Neural progenitor cell (in vitro differentiated cells): ENCODE measurements around the gene CFAP61. TPM values are rescaled to one million over a fixed set of nuclear protein-coding genes. Genes with fewer than 3 reads are reported as not detected.

Experiments used
- DNase-seq: peaks from one replicate; pipeline ENCODE4 v3.0.0-alpha.2; 2016; ENCODE audit warnings: low spot score
- H2AFZ ChIP-seq: fragments of 200-600 bp; sonication (generic); replicated peaks from 2 replicates; pipeline ENCODE4 v1.6.1; 2016; ENCODE audit warnings: antibody characterized with exemption
- H3F3A ChIP-seq: fragments of 200-600 bp; sonication (generic); 2 replicates; pipeline ENCODE4 v1.6.1; 2016; ENCODE audit warnings: antibody characterized with exemption, low read depth
- H3K27ac ChIP-seq: fragments of 200-600 bp; sonication (generic); 2 replicates; pipeline ENCODE4 v1.5.1; 2016; ENCODE audit warnings: mild to moderate bottlenecking
- H3K27me3 ChIP-seq: fragments of 200-600 bp; sonication (generic); 2 replicates; pipeline ENCODE4 v1.6.1; 2016; ENCODE audit warnings: mild to moderate bottlenecking, moderate library complexity
- H3K36me3 ChIP-seq: fragments of 200-600 bp; sonication (generic); 2 replicates; pipeline ENCODE4 v1.5.1; 2016
- H3K4me1 ChIP-seq: fragments of 200-600 bp; sonication (generic); 2 replicates; pipeline ENCODE4 v1.6.1; 2016; ENCODE audit warnings: mixed run types
- H3K4me2 ChIP-seq: fragments of 200-600 bp; sonication (generic); 2 replicates; pipeline ENCODE4 v1.6.1; 2016
- H3K4me3 ChIP-seq: fragments of 200-600 bp; sonication (generic); 2 replicates; pipeline ENCODE4 v1.5.1; 2016
- H3K79me2 ChIP-seq: fragments of 200-600 bp; sonication (generic); 2 replicates; pipeline ENCODE4 v1.6.1; 2016; ENCODE audit warnings: low read depth
- H3K9ac ChIP-seq: fragments of 200-600 bp; sonication (generic); 2 replicates; pipeline ENCODE4 v1.6.1; 2016
- H3K9me3 ChIP-seq: fragments of 200-600 bp; sonication (generic); 2 replicates; pipeline ENCODE4 v1.5.1; 2016; ENCODE audit warnings: low read depth
- H4K20me1 ChIP-seq: fragments of 200-600 bp; sonication (generic); 2 replicates; pipeline ENCODE4 v1.6.1; 2016; ENCODE audit warnings: low read depth
- H3K27ac Mint-ChIP-seq: 3 replicates; pipeline ENCODE4 v1.8.0; 2021; ENCODE audit warnings: mixed read lengths
- H3K27me3 Mint-ChIP-seq: 2 replicates; pipeline ENCODE4 v1.8.0; 2022; ENCODE audit warnings: low read depth, mild to moderate bottlenecking, inconsistent platforms, moderate library complexity, mixed read lengths; ENCODE audit not compliant: insufficient read depth
- H3K36me3 Mint-ChIP-seq: 3 replicates; pipeline ENCODE4 v1.8.0; 2021; ENCODE audit warnings: mixed read lengths
- H3K4me1 Mint-ChIP-seq: 3 replicates; pipeline ENCODE4 v1.8.0; 2021; ENCODE audit warnings: mixed read lengths
- H3K4me3 Mint-ChIP-seq: 3 replicates; pipeline ENCODE4 v1.8.0; 2021; ENCODE audit warnings: mild to moderate bottlenecking, moderate library complexity, mixed read lengths
- H3K9me3 Mint-ChIP-seq: 3 replicates; pipeline ENCODE4 v1.8.0; 2020; ENCODE audit warnings: mixed read lengths
- CTCF ChIP-seq: fragments of 200-600 bp; sonication (generic); IDR thresholded peaks from 2 replicates; pipeline ENCODE4 v1.5.1; 2017; ENCODE audit warnings: antibody characterized with exemption, mild to moderate bottlenecking
- EZH2 ChIP-seq: fragments of 200-600 bp; sonication (generic); IDR thresholded peaks from 2 replicates; pipeline ENCODE4 v1.6.1; 2017; ENCODE audit warnings: antibody characterized with exemption, mild to moderate bottlenecking, moderate library complexity
- EZH2phosphoT487 ChIP-seq: fragments of 200-600 bp; sonication (generic); IDR thresholded peaks from 2 replicates; pipeline ENCODE4 v1.6.1; 2017; ENCODE audit warnings: antibody characterized with exemption
- total RNA-seq: library from RNA; depleted of rRNA; stranded (reverse); fragments of >200 nt; gene quantifications from 2 replicates; pipeline ENCODE4 v1.2.3, GENCODE V29; 2015; ENCODE audit warnings: low replicate concordance

The CFAP61 gene
- total RNA-seq, 1 donor from 2014 or later = not detected

GRCh38 chr20:20228351-20228750 lies 176.0 kb downstream of the CFAP61 start:
- no peak overlapping the region for H3K27ac ChIP-seq
- H3K27me3 ChIP-seq = no peaks in the 10 kb centered on the region
- H3K4me2 ChIP-seq = no peak overlapping the region
- Mint-ChIP-seq H3K9me3 (peaks cover 22% of the 10 kb centered on the region), H3K27ac (no peak overlapping the region), H3K4me3 (no peak overlapping the region), H3K4me1 (peaks cover 26% of the 10 kb centered on the region), H3K36me3 (no peaks in the 10 kb centered on the region), H3K27me3 (peaks cover 4% of the 10 kb centered on the region)
- H3K9me3 ChIP-seq = peaks cover 7% of the 10 kb centered on the region
- H3F3A ChIP-seq = peaks cover 5% of the 10 kb centered on the region
- H3K9ac ChIP-seq = no peak overlapping the region
- no peaks in the 10 kb centered on the region for H3K79me2 ChIP-seq
- no peak overlapping the region for H2AFZ ChIP-seq
- DNase-seq = no peak
- no peaks in the 10 kb centered on the region for H4K20me1 ChIP-seq
- no peaks in the 10 kb centered on the region for H3K36me3 ChIP-seq
- H3K4me3 ChIP-seq = no peak overlapping the region
- TF ChIP-seq EZH2phosphoT487 = no peak
- no peak for TF ChIP-seq EZH2
- H3K4me1 ChIP-seq = peaks cover 17% of the 10 kb centered on the region

GRCh38 chr20:20229595-20229994 lies 177.3 kb downstream of the CFAP61 start:
- Histone ChIP-seq H3K4me1 (peaks cover 16% of the 10 kb centered on the region), H2AFZ (no peak overlapping the region), H3F3A (peaks cover 5% of the 10 kb centered on the region), H4K20me1 (no peaks in the 10 kb centered on the region), H3K27me3 (no peaks in the 10 kb centered on the region), H3K4me2 (no peak overlapping the region), H3K27ac (no peak overlapping the region), H3K4me3 (no peak overlapping the region), H3K9me3 (peaks cover 7% of the 10 kb centered on the region), H3K36me3 (no peaks in the 10 kb centered on the region), H3K9ac (no peak overlapping the region), H3K79me2 (no peaks in the 10 kb centered on the region)
- DNase-seq = no peak
- peaks cover 26% of the 10 kb centered on the region for H3K4me1 Mint-ChIP-seq
- no peak for TF ChIP-seq EZH2
- TF ChIP-seq CTCF = no peak
- TF ChIP-seq EZH2phosphoT487 = no peak
- H3K36me3 Mint-ChIP-seq = no peaks in the 10 kb centered on the region
- H3K27ac Mint-ChIP-seq = no peak overlapping the region
- no peak overlapping the region for H3K4me3 Mint-ChIP-seq
- peaks cover 21% of the 10 kb centered on the region for H3K9me3 Mint-ChIP-seq
- peaks cover 4% of the 10 kb centered on the region for H3K27me3 Mint-ChIP-seq

GRCh38 chr20:20230741-20231140 lies 178.4 kb downstream of the CFAP61 start:
- DNase-seq = no peak
- H3K4me3 Mint-ChIP-seq = no peak overlapping the region
- no peak overlapping the region for H2AFZ ChIP-seq
- no peaks in the 10 kb centered on the region for H3K79me2 ChIP-seq
- peaks cover 19% of the 10 kb centered on the region for H3K4me1 Mint-ChIP-seq
- H3K36me3 ChIP-seq = no peaks in the 10 kb centered on the region
- no peaks in the 10 kb centered on the region for H3K27me3 ChIP-seq
- H4K20me1 ChIP-seq = no peaks in the 10 kb centered on the region
- peaks cover 18% of the 10 kb centered on the region for H3K9me3 Mint-ChIP-seq
- H3K27ac Mint-ChIP-seq = no peak overlapping the region
- peaks cover 7% of the 10 kb centered on the region for H3K9me3 ChIP-seq
- no peak overlapping the region for H3K27ac ChIP-seq
- H3K27me3 Mint-ChIP-seq = peaks cover 4% of the 10 kb centered on the region
- H3K4me2 ChIP-seq = no peak overlapping the region
- no peak overlapping the region for H3K9ac ChIP-seq
- no peak overlapping the region for H3K4me3 ChIP-seq
- H3F3A ChIP-seq = no peaks in the 10 kb centered on the region
- H3K36me3 Mint-ChIP-seq = no peaks in the 10 kb centered on the region
- TF ChIP-seq CTCF (no peak), EZH2phosphoT487 (no peak), EZH2 (no peak)
- peaks cover 5% of the 10 kb centered on the region for H3K4me1 ChIP-seq

GRCh38 chr20:20231528-20232298 lies 179.4 kb downstream of the CFAP61 start:
- no peak for TF ChIP-seq EZH2phosphoT487
- Histone ChIP-seq H3K4me3 (no peak overlapping the region), H3F3A (no peaks in the 10 kb centered on the region), H3K79me2 (no peaks in the 10 kb centered on the region), H3K27me3 (no peaks in the 10 kb centered on the region), H4K20me1 (no peaks in the 10 kb centered on the region), H3K27ac (no peak overlapping the region), H3K4me2 (no peak overlapping the region), H3K9ac (no peak overlapping the region), H3K4me1 (peaks cover 4% of the 10 kb centered on the region), H2AFZ (no peak overlapping the region), H3K9me3 (peaks cover 6% of the 10 kb centered on the region), H3K36me3 (no peaks in the 10 kb centered on the region)
- DNase-seq = no peak
- no peak overlapping the region for H3K27ac Mint-ChIP-seq
- H3K4me3 Mint-ChIP-seq = no peak overlapping the region
- no peaks in the 10 kb centered on the region for H3K36me3 Mint-ChIP-seq
- peaks cover 15% of the 10 kb centered on the region for H3K9me3 Mint-ChIP-seq
- H3K4me1 Mint-ChIP-seq = peaks cover 19% of the 10 kb centered on the region
- peaks cover 4% of the 10 kb centered on the region for H3K27me3 Mint-ChIP-seq
